ENCODE results near the gene KRTAP5-7.

GRCh38 chr11:71491940-71492339, 35.1 kb upstream of the KRTAP5-7 start:
- TF ChIP-seq EZH2 (IDR thresholded peaks at IDR 0.05) = no peak
- TF ChIP-seq CTCF (IDR thresholded peaks at IDR 0.05) = no peak
- TF ChIP-seq EZH2phosphoT487 (IDR thresholded peaks at IDR 0.05) = no peak
